ENCODE measurements around the gene GRIK4. TPM values are rescaled to one million over a fixed set of nuclear protein-coding genes. Genes with fewer than 3 reads are reported as not detected.

GRIK4 gene
- total and polyA plus RNA-seq, 11 donors, result 0.04 to 0.45 (median 0.12) TPM; not detected in 6

DNA sequence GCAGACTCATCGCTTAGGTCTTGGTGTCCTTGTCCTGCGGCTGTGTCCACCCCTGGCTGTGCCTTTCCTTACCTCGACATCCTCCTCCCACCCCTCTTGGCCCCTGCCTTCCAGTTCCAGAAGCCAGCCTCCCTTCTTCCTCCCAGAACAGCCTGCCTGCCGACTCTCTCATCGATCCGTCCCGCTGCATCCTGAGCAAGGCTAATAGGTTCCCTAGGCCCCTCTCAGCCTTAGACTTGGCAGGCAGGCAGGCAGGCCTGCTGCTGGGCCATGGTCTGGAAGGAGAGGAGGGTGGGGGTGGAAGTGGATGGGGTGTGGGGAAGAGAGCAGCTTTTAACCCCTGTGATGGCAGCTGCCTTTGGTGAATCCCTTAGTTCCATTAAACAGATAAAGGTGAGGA lies 315.6 kb downstream of the GRIK4 start:
- whole genome bisulfite sequencing, 4 donors, result 54 to 59% (median 57%) methylated on average over 7 of the region's 7 CpGs
- DNase-seq (no peak), ATAC-seq (no peak)
- H3K36me3 ChIP-seq, result no peaks in the 10 kb centered on the region
- H3K4me3 ChIP-seq, result no peak overlapping the region
- intact Hi-C loops (cut with DNase I), result no loop called here
- peaks cover 0 to 31% (median 6%) of the 10 kb centered on the region in 9 donors for H3K27me3 ChIP-seq
- no peak overlapping the region for H3K27ac ChIP-seq
- no peaks in the 10 kb centered on the region for H3K4me1 ChIP-seq
- H3K9me3 ChIP-seq, result no peaks in the 10 kb centered on the region
- TF ChIP-seq, protein P1, sequence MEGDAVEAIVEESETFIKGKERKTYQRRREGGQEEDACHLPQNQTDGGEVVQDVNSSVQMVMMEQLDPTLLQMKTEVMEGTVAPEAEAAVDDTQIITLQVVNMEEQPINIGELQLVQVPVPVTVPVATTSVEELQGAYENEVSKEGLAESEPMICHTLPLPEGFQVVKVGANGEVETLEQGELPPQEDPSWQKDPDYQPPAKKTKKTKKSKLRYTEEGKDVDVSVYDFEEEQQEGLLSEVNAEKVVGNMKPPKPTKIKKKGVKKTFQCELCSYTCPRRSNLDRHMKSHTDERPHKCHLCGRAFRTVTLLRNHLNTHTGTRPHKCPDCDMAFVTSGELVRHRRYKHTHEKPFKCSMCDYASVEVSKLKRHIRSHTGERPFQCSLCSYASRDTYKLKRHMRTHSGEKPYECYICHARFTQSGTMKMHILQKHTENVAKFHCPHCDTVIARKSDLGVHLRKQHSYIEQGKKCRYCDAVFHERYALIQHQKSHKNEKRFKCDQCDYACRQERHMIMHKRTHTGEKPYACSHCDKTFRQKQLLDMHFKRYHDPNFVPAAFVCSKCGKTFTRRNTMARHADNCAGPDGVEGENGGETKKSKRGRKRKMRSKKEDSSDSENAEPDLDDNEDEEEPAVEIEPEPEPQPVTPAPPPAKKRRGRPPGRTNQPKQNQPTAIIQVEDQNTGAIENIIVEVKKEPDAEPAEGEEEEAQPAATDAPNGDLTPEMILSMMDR (IDR thresholded peaks at IDR 0.05), result no peak
- no peak for TF ChIP-seq POLR2A (IDR thresholded peaks at IDR 0.05)

DNA sequence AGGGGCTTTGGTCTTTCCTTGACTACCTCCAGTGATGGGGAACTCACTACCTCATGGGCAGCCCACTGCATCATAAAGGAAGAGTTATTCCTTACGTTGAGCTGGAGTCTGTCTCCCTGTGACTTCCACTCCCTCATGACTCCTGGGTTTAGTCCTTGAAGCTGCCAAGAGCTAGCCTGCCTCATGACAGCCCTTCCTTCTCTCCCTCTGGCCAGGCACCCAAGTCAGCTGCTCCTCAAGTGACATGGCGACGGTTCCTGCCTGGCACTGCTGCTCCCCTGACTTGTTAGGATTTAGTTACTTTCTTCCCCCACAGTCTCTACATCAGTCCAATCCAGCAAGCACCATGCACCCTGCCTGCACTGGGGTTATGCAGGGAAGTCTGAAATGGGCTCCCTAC lies 316.3 kb downstream of the GRIK4 start:
- Histone ChIP-seq H3K4me3 (no peak overlapping the region), H3K4me1 (no peaks in the 10 kb centered on the region), H3K27ac (no peak overlapping the region), H3K36me3 (no peaks in the 10 kb centered on the region), H3K27me3 (peaks cover 0 to 37% (median 6%) of the 10 kb centered on the region in 9 donors), H3K9me3 (no peaks in the 10 kb centered on the region)
- intact Hi-C loops (cut with DNase I), result no loop called here
- DNase-seq (no peak), ATAC-seq (no peak)
- TF ChIP-seq, protein P1 (IDR thresholded peaks at IDR 0.05), result no peak
- no peak for TF ChIP-seq POLR2A (IDR thresholded peaks at IDR 0.05)
- WGBS, 4 donors, result 42 to 66% (median 48%) methylated on average over 3 of the region's 3 CpGs

DNA sequence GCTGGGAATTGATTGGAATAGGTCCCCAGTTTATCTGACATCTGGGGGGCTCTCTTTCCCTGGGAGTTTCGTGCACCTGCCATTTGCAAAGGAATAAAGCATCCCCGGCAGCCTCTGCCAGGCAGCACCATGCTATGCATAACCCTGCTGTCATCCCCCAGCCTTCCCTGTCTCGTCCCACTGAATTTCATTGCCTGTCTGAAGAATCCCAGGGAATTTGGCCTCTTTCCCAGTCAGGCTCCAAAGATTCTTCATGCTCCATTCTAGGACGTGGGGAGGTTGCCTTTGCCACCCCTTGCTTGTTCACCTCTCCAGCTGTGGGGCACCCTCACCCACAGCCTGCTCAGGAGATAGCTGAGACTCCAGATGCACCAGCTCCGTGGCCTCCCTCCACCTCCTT lies 317.3 kb downstream of the GRIK4 start:
- intact Hi-C loops (cut with DNase I), result no loop called here

DNA sequence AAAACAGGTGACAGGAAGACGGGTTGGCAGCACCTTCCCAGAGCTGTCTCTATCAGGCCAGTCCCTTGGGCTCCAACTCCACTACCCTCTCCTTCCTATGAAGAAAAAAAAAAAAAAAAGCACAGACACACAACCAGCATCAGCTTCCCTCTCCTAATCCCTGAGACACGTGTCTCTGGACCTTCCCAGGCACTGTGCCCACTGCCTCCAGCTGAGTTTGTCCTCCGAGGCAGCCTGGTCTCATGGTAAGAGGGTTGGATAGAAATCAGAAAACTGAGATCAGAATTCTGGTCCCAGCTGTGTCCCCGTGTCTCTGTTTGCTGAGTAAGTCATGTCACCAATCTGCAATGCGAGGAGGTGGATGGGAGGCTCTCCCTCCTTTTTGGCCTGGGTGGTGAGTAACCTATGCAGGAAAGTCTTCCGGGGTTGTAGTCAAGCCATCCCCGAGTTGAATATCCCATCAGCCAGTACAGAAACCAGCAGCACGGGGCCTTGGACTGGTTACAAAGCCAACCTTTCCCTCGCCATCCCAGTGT lies 318.6 kb downstream of the GRIK4 start:
- Histone ChIP-seq H3K4me1 (no peaks in the 10 kb centered on the region), H3K9me3 (no peaks in the 10 kb centered on the region), H3K27me3 (peaks cover 0 to 38% (median 8%) of the 10 kb centered on the region in 9 donors), H3K4me3 (no peak overlapping the region), H3K27ac (no peak overlapping the region), H3K36me3 (no peaks in the 10 kb centered on the region)
- ATAC-seq, result no peak
- WGBS, 4 donors, result 61 to 72% (median 67%) methylated on average over 9 of the region's 9 CpGs
- intact Hi-C loops (cut with DNase I), result no loop called here
- TF ChIP-seq, protein P1 (IDR thresholded peaks at IDR 0.05), result no peak
- no peak for TF ChIP-seq POLR2A (IDR thresholded peaks at IDR 0.05)
- no peak for DNase-seq

More for the DNA sequence above, 317.3 kb downstream of the GRIK4 start:
- WGBS, 4 donors, result 31 to 40% (median 35%) methylated on average over 5 of the region's 5 CpGs
- ATAC-seq, result no peak
- Histone ChIP-seq H3K4me1 (no peaks in the 10 kb centered on the region), H3K9me3 (no peaks in the 10 kb centered on the region), H3K36me3 (no peaks in the 10 kb centered on the region), H3K4me3 (no peak overlapping the region), H3K27me3 (peaks cover 0 to 38% (median 6%) of the 10 kb centered on the region in 9 donors), H3K27ac (no peak overlapping the region)
- TF ChIP-seq POLR2A (IDR thresholded peaks at IDR 0.05), result no peak
- TF ChIP-seq, protein P1 (IDR thresholded peaks at IDR 0.05), result no peak
- DNase-seq, result no peak
